SK-N-MC (cell line): Measurements from ENCODE around the gene ZFAND2A.

ENCODE experiments used
- DNase-seq: peaks from one replicate; pipeline ENCODE4 v3.0.0-alpha.2; 2011; ENCODE audit warnings: low read depth, low spot score
- H3K27ac ChIP-seq: fragments of 200-600 bp; sonication (generic); 2 replicates; pipeline ENCODE4 v1.5.1; 2016; ENCODE audit warnings: mixed run types
- H3K36me3 ChIP-seq: fragments of 200-600 bp; sonication (generic); 2 replicates; pipeline ENCODE4 v1.6.1; 2017; ENCODE audit warnings: antibody characterized with exemption, low read length, mixed read lengths; ENCODE audit not compliant: insufficient read depth
- H3K4me3 ChIP-seq: fragments of 200-600 bp; sonication (generic); 2 replicates; pipeline ENCODE4 v1.5.1; 2016
- H3K9ac ChIP-seq: fragments of 200-600 bp; sonication (generic); 2 replicates; pipeline ENCODE4 v1.8.0; 2017; ENCODE audit warnings: mixed run types, mixed read lengths; ENCODE audit not compliant: insufficient read length
- H3K9me3 ChIP-seq: fragments of 200-600 bp; sonication (generic); 2 replicates; pipeline ENCODE4 v1.6.1; 2017; ENCODE audit warnings: low read depth, mild to moderate bottlenecking, antibody characterized with exemption, low read length, moderate library complexity, mixed read lengths
- EZH2 ChIP-seq: fragments of 200-600 bp; sonication (generic); IDR thresholded peaks from one replicate; pipeline ENCODE4 v1.6.1; 2017; ENCODE audit warnings: antibody characterized with exemption
- FOXP2 ChIP-seq: optimal IDR thresholded peaks from 2 replicates; pipeline ENCODE3; 2011; ENCODE audit warnings: mild to moderate bottlenecking, moderate library complexity; ENCODE audit not compliant: insufficient read depth; ENCODE audit errors: extremely low read length, control extremely low read depth
- POLR2AphosphoS5 ChIP-seq: IDR thresholded peaks from 2 replicates; pipeline ENCODE4 v1.6.1; 2012; ENCODE audit warnings: mild to moderate bottlenecking, low read depth, low read length, borderline replicate concordance

The ZFAND2A gene

DNA sequence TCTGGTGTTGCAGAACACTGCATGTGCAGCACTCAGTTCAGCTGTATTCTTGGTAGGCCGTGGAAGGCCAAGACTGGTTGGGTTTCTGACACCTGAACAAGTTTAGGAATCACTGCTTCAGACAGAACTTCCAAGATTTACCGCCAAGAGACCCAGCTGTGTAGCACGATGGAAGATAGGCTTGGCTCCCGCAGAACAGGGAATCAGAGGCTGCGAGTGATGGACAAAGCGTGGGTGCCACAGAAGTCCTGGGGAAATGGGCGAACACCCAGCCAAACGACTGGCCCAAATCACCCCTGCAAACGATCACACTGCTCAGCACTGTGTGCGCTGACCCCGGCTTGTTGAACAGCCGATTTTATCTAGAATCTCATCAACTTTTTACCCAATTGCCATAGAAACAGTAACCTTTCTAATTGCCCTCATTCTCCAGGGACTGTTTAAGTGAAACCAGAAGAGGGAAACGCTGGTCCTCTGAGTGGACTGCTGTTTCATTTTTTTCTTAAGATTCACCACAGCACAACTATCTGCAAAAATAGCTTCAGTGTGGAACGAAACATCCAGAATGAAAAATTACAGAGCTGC is 17.9 kb downstream of the ZFAND2A start:
- DNase-seq, result no peak
- Histone ChIP-seq H3K4me3 (no peak overlapping the region), H3K9me3 (no peaks in the 10 kb centered on the region), H3K9ac (no peak overlapping the region), H3K36me3 (no peaks in the 10 kb centered on the region), H3K27ac (no peak overlapping the region)
- TF ChIP-seq POLR2AphosphoS5 (no peak), EZH2 (no peak), FOXP2 (no peak)

- Histone ChIP-seq H3K36me3 (no peaks in the 10 kb centered on the region), H3K27ac (no peak overlapping the region), H3K9ac (no peak overlapping the region), H3K4me3 (no peak overlapping the region), H3K9me3 (no peaks in the 10 kb centered on the region)
- TF ChIP-seq FOXP2 (no peak), EZH2 (no peak), POLR2AphosphoS5 (no peak)
- no peak for DNase-seq
These were observed 18.3 kb downstream of the ZFAND2A start for GRCh38 chr7:1141651-1142050.

DNA sequence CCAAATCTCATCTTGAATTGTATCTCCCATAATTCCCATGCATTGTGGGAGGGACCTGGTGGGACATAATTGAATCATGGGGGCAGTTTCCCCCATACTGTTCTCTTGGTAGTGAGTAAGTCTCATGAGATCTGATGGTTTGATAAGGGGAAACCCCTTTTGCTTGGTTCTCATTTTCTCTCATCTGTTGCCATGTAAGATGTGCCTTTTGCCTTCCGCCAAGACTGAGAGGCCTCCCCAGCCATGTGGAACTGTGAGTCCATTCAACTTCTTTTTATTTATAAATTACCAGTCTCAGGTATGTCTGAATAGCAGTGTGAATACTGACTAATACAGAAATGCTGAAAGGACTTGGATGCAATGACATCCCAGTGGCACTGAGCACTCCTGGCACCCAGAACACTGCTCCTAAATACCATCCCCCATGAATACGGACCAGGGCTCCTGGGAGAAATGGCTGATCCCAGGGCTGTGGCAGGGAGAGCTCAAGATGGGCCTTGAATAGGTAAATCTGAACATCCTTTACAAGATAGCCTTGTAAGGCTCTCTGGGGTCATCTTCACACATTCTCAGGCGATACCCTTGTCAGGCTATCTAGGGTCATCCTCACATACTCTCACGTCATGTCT is 19.4 kb downstream of the ZFAND2A start:
- Histone ChIP-seq H3K36me3 (no peaks in the 10 kb centered on the region), H3K4me3 (no peak overlapping the region), H3K9ac (no peak overlapping the region), H3K27ac (no peak overlapping the region), H3K9me3 (no peaks in the 10 kb centered on the region)
- TF ChIP-seq EZH2 (no peak), POLR2AphosphoS5 (no peak)
- DNase-seq, result no peak

DNA sequence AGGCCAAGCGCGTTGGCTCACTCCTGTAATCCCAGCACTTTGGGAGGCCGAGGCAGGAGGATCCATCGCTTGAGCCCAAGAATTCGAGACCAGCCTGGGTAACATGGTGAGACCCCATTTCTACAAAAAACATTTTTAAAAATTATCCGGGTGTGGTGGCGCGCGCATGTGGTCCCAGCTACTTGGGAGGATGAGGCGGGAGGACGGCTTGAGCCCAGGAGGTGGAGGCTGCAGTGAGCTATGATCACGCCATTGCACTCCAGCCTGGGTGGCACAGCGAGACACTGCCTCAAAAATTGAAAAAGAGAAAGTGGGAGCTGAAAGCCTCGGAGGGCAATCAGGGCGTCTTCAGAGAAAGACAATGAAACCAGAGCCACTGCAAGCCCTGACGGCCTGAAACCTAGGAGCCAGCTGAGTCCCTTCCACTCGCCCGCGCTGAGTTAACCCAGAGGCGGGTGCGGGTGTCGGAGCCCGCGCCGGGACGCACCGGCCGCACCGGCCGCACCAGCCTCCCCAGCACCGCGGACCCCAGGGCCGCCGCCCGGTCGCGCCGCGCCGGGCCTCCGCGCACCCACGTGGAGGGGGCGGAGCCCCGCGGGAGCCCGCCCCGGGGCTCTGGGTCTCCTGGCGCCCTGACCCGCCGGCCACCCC is 22.4 kb downstream of the ZFAND2A start:
- peak overlapping the region; percentile 73 for H3K9ac ChIP-seq
- TF ChIP-seq EZH2 (no peak), POLR2AphosphoS5 (no peak; the same call in 1 of the 2 replicates), FOXP2 (no peak)
- H3K36me3 ChIP-seq, result peaks cover 7% of the 10 kb centered on the region
- DNase-seq, result no peak
- H3K4me3 ChIP-seq, result peak overlapping the region; percentile 99
- no peak overlapping the region for H3K27ac ChIP-seq
- no peaks in the 10 kb centered on the region for H3K9me3 ChIP-seq

DNA sequence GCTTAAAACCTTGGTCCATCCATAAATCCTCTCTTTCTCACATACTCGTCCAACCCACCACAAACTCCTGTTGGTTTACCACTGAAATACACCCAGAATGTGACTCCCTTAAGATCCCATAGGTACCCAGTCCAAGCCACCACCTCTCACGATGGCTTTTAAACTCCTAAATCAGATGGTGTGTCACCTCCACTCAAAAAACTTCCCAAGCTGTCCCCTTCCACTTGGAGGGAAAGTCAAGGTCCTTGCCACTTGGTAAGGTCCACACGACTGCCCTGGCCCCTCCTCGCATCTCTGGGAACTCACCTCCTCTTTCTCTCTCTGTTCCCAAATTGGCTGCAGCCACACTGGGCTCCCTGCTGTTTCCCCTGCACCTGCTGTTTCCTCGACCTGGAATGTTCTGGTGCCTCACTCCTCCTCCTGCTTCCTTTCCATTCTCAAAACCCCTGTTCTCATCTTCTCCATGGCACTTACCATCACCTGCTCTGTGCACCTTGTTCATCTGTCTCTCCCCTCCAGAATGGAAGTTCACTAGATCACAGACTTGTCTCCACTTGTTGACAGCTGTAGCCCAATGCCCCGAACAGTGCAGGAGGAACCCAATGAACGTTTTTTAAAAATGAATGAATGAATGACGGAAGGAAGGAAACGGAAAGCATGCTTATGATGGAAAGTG is 23.0 kb downstream of the ZFAND2A start:
- peaks cover 10% of the 10 kb centered on the region for H3K36me3 ChIP-seq
- no peaks in the 10 kb centered on the region for H3K9me3 ChIP-seq
- H3K9ac ChIP-seq, result peak overlapping the region; percentile 73
- no peak overlapping the region for H3K27ac ChIP-seq
- no peak for DNase-seq
- TF ChIP-seq POLR2AphosphoS5, result no peak
- no peak for TF ChIP-seq EZH2
- no peak for TF ChIP-seq FOXP2
- H3K4me3 ChIP-seq, result peak overlapping the region; percentile 99

DNA sequence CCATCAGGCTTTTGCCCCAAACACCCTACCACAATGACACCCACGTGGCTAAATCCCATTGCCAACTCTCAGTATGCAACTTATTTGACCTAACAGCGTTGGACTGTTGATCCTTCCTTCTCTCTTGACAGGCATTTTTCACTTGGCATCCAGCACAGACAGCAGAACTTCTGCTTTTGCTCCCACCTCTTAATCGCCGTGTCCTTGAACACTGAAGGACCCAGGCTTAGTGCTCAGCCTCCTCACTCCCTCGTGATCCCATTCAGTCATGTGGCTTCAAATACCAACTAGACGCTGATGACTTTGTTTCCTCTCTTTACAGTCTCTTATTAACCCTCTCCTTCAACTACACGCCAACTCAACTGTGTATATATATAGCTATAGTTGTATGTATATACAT is 25.0 kb downstream of the ZFAND2A start:
- Histone ChIP-seq H3K27ac (no peak overlapping the region), H3K9me3 (no peaks in the 10 kb centered on the region), H3K36me3 (peaks cover 13% of the 10 kb centered on the region), H3K4me3 (no peak overlapping the region), H3K9ac (no peak overlapping the region)
- DNase-seq, result no peak
- TF ChIP-seq EZH2 (no peak), POLR2AphosphoS5 (no peak), FOXP2 (no peak)

DNA sequence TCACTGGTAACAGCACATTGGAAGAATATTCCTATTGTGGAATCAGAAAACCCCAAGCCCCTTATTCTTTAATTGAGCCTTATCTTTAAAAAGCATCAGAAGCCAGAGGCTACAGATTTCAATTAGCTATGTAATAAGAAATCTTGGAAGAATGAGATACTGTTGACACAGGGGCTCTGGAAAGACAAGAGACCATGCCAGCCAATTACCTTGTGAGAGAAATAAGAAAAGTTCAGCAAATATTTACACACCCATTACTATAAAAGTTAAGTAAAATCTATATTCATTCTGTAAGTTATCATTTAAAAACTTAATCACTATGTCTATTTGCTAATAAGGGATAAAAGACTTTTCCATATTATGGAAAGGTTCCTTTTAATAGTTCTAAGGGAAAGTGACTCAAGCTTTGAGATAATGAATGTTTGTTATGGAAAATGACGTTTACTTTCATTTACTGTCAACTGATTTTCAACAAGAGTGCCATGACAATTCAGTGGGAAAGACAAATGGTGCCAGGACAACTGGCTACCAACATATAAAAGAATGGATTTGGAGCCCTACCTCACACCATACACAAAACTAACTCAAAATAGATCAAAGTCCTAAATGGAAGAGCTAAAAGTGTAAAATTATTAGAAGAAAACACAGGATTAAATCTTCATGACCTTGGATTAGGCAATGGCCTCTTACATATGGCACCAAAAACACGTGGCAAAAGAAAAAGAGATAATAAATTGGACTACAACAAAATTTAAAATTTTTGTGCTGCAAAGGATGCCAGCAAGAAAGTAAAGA is 28.3 kb downstream of the ZFAND2A start:
- no peak for TF ChIP-seq FOXP2
- no peak for TF ChIP-seq POLR2AphosphoS5
- no peak overlapping the region for H3K9ac ChIP-seq
- no peak overlapping the region for H3K27ac ChIP-seq
- H3K9me3 ChIP-seq, result no peaks in the 10 kb centered on the region
- DNase-seq, result no peak
- H3K4me3 ChIP-seq, result no peak overlapping the region
- H3K36me3 ChIP-seq, result peaks cover 16% of the 10 kb centered on the region
